C1 segment of cervical spinal cord (tissue), 14 donors: ENCODE measurements around the gene CYSTM1.

Source experiments
- DNase-seq, 14 donors: peaks; one replicate each; lab custom pipeline; 2025; lab: John Stamatoyannopoulos, UW

Gene CYSTM1

DNA sequence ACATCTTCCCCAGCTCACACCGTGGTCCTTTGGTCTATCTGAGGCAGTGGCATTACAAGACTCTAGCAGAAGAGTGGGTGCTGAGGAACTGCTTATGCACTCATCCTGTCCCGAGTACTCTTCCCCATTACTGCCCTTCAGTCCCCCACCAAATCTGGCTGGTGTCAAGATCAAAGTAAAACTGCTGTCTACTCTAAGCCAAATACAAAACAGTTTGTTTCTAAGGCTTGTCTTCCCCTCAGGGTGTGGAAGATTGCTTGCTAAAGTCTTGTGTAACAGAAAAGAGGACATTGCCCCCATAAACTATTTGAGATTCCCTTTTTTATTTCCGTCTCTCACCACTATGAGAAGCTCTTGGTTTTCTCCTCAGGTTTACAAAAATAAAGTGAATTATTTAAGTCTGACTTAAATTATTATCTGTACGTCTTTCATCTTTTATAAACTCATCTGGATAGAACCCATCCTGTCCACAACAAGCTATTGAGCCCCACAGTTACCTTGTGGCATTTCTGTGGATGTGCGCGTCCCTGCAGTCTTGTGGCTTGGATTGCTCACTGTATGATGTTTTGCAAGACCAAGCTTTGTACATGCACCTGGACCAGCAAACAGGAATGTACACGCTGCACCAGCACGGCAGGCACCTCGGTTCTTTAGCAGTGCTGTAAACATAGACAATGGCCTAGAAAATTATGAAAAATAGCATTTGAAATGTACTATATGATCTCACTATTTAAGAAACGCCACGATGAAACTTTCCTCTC, 61.0 kb downstream of the CYSTM1 start:
- DNase-seq = no peak

DNA sequence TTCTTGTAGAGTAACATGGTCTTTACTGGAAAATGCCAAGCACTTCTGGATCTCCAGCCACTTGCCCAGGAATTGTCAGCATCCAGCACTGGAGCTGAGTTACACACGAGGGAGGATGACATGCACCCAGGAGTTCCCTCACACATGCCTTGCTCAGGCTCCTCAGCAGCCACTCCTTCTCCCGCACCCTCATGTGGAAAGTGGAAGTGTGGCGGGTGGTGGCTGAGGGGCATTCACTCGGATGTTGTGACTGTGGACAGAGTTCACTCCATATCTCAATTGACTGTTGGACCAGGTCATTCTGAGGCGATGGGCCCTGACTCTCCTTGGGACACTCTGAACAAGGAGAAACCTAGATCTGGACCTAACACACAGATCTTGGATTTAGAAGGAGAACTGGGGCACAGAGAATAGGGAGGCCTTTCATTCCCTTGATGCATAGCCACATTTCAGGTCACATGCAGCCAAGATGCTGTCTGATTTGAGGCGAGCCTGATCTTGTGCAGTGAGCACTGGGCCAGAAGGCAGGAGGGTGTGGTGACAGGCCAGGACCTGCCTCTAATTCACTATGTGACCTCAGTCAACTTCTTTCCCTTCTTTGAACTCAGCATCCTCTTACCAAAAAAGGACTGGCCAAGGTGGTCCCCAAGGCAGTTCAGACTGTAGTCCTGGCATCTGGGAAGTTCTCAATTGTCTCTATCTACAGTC, 62.1 kb downstream of the CYSTM1 start:
- DNase-seq = no peak

DNA sequence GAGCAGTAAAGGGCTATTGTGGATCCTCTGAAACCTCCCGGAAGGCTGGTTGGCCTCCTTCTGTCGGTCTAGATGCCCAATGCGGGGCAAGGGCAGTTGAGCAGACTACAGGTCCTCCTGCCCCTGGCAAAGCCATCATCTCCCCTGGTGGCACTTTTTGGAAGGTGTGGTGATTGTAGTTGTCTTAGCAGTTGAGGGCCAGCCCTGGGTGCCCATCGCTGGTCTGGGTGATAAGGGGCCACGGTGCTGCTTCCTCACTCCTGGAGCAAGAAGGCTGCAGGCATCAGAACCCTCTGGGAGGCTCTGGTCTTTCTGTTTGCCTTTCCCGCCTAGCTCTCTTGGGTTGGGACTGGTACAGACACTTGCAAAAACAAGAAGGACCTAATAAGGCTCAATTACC, 63.8 kb downstream of the CYSTM1 start:
- DNase-seq = no peak

DNA sequence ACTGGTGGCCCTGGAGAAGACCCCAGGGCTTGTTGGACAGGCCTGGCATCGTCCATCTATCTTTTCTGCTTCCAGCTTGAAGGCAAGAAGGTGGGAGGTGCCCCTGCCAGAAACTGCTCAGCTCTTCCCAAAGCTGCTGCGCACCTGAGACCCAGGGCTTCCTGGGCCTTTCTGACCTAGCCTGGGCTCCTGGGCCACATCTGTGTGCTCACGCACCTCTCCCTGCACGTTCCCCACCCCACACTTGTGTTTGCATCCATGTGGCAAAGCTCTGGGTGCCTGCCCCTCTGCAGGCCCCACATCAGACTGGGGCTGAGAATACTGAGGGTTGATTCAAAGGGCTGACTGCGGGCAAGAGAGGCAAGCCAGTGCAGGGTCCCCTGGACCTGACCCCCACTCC, 64.5 kb downstream of the CYSTM1 start:
- DNase-seq = no peak

DNA sequence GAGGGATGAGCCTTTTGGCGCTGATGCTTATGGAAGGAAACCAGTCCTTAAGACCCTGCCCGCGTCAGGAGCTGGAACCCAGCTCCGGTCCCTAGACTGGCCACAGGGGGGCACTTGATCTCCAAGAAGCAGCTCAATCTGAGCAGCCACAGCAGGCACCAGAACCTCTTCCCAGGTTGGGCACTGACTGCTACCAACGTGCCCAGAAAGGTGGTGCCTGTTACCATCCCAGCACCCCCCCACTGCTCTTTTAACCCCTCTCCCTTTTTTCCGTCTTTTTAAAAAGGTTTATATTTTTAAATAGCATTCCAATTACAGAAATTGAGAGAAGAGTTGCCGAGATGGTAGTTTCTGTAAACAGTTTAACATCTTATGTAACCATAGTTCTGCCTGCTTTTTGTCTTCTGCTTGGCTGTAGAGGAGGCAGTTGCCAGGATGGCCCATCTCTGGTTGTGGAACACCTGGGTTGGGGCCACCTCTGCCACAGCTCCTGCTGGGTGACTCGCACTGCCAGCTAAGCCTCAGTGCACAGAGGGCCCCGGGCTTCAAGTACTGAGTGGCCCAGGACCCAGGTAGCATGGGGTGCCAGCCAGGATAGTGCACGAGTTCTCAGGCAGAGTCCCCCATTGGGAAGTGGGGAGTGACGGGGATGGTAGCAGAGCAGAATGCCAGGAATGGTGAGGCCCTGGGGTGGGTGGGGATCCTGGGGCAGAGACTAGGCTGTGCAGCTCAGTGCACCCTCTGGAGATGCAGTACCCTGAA, 65.1 kb downstream of the CYSTM1 start:
- peak in 9 of 14 donors; percentile 19 to 47 (median 35) for DNase-seq

DNA sequence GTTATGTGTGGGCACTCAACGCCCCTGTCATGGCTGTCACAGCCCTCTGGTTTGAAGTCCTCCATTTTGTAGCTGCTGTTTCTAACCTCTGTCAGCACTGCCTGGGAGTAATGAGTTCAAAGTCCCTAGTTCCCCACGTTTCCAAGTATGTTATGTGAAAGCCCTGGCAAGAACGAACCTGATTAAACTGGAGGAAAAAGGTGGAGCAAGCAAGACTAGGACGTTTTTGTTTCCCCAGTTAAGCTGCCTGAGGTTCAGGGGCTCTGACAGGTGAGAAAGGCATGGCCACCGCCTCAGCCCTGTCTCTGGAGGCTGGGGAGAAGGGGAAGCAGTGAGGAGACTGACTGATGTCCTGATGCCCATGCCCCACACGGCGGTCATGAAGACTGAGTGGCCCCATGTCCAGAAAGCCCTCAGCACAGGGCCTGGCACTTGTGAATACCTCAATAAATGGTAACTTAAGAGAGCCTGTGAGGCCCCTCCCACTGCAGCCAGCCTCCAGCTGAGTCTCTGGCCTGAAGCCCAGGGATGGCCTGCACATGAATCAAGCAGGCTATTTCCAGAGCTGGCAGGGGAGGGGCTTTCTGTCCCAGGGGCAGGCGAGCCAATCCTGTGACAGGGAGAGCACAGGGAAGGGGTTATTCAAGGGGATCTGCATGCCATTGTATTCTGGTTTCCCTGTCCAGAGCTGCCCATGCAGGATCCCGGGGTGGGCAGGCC, 66.2 kb downstream of the CYSTM1 start:
- DNase-seq = peak in 13 of 14 donors; percentile 35 to 94 (median 85)

DNA sequence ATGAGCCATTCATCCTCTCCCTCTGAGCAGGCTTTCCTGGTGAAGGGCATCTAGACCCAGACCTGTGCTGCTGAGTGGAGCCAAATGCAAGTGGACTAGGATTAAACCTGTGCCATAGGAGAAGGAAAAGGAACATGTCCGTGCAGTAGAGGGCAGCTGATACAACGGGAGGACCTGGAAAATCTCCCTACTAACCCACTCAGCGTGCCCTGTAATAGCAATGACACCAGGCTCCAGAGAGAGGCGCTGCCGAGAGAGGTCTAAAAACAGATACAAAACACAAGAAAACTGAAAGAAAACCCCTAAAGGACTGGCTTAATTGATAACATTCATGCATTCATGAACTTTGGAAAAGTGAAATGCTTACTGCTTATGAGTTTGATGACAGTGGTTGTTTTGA, 67.1 kb downstream of the CYSTM1 start:
- DNase-seq = no peak

DNA sequence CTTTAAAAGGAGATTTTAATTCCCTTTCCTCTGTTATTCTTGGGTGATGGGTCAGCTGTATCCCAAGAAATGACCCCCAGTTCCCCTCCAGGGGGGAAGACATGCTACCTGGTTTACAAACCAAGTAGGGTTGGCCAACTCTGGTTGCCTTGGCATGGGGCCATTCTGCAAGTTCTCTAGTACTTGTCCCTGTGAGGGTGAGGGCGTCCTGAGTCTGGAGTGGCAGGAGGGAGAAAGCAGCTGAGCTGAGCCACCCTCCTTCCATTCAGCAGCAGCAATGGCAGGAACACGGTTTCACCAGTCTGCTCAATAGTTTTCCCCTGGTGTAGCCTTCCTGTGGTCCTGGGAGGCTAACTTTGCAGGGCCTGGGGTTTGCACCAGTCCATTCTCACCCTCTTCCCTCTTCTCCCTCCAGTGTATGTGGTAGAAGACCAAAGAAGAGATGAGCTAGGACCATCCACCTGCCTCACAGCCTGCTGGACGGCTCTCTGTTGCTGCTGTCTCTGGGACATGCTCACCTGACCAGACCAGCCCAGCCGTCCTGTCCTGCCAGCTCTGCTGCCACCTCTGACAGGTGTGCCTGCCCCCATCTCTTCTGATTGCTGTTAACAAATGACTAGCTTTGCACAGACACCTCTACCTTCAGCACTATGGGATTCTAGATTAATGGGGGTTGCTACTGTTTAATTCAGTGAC, 68.0 kb downstream of the CYSTM1 start:
- no peak for DNase-seq

DNA sequence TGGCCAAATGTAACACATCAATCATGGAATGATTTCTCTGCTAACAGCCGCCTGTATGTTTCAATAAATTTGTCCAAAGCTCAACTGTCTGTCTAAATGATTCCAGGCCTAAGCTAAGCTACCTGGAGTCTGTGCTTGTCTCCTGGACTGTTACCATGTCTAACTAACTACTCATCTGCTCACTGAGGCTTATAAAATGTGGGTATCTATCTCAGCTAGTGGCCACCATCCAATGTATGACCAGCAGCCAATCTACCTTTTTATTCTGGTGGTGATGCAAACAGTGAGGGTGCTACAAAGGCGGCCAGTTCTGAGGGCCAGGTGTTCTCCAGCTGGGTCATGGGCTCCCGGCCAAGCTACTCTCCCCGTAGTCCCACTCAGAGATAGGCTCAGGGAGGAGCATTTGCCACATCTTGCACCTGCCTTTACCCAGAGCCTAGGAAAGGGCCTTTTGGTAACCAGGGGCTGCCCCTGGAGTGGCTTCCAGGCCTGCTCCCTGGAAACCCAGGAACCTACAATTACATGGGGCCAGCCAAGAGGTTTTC, 68.8 kb downstream of the CYSTM1 start:
- no peak for DNase-seq

DNA sequence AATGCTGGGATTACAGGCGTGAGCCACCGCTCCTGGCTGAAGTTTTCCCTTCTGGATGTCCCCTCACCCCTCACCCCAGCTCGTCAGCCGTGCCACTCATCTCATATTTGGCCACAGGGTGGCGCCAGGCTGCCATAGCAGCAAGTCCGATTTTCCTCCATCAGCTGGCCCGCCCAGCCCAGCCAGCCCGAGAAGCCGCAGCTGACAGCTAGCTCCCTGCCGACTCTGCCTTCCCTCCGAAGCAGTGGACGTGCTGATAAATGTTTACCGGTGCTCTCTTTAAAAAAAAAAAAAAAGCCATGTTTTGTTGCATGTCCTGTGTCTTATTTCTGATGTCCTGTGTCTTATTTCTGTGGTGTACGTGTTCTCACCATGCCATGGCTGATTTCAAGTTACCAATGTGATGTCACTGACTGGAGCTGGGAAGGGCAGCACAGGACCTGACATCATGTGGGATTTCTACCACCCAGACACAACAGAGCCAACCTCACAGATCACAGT, 69.6 kb downstream of the CYSTM1 start:
- peak; percentile 15 to 85 (median 78) for DNase-seq

DNA sequence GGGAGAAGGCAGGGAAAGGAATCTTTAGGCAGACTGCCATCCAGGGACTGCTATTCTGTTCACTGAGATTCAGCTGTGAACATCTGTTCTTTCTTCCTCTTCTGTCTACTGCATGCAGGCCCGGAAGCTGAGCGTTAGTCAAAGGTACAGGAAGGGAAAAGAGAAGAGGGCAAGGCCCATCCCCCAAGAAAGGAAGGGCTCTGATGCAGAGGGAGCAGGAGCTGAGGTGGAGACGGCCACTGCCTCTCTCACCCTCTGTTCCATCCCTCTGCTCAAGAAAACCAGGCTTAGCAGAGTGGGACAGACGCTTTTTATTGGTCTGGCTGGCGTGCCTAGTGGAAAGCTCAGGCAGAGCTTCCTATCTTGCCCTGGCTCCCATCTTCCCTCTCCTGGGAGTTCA, 70.4 kb downstream of the CYSTM1 start:
- no peak for DNase-seq

DNA sequence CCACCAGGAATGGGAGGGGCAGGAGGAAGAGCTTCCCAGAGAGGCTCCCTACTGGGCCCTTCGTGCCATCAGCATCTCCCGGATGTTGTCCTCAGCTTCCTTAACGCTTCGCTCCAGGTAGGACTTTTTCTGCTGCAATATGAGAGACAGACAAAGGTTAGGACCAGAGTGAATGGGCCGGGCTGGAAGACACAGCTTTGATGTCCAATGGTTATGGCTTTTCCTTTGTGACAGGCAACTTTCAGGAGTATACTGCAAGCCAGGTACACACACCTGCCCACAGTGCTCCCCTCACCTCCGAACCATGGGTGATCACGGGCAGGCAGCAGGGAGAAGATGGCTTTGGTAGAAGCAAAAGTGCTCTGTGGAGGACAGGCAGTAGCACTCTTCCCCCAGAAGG, 70.9 kb downstream of the CYSTM1 start:
- peak in 1 of 14 donors; percentile 30 for DNase-seq

DNA sequence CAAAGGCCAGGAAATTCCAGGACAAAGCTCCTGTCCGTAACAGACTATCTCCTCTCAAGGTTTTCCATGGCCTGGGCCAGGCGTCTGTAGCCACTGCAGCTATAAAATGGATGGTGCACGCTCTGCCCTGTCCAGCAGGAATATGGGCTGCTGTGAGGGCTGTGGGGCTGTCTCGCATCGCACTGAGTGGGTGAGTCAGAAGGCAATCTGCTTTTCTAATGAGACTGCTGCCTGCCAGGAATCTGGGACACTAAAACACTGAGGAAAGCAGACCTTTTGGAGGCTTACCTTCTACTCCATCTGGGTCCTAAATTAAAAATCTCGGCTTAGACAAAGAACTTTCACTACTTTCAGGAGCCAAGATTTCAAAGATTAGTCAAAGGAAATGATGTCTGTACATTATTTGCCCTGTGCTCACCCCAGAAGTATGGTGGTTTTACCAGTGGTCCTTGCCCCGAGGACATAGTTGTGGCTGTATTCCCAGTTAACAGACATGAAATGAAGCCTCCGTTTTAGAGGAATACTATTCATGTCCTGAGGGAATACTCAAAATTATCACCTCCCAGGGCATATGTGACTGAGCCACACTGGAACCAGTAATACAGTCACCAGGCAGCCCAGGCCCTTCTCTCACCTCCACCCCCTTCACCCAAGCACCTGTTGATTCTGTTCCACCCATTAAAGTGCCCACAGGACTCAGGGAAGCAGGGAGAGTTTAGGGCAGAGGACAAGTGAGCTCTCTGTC, 71.6 kb downstream of the CYSTM1 start:
- peak in 5 of 14 donors; percentile 11 to 76 (median 32) for DNase-seq

DNA sequence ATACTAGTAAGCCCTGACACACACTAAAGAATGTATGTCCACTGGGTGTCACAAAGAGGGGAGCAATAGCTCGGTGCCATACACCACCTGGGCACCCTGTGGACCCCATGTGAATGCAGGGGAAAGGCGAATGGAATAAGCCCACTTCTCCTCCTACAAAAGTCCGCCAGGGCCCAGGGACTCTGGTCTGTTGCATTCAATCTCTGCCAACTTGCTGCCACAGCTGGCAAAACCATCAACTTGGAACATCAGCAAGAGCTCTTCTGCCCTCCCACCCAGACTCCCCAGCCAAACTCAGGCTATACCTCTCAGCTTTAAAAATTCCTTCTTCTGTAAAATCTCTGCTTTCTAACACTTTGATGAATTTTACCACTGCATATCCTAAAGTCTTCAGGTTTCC, 73.4 kb downstream of the CYSTM1 start:
- no peak for DNase-seq

DNA sequence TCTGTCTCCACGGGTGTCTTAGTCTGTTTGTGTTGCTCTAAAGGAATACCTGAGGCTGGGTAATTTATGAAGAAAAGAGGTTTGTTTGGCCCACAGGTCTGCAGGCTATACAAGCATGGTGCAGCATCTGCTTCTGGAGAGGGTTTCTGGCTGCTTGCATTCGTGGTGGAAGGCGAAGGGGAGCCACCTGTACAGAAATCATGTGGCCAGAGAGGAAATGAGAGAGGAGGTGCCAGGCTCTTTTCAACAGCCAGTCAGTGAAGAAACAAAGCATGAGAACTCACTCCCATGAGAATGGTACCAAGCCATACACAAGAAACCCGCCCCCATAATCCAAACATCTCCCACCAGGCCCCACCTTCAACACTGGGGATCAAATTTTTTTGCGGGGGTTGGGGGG, 74.5 kb downstream of the CYSTM1 start:
- no peak for DNase-seq

DNA sequence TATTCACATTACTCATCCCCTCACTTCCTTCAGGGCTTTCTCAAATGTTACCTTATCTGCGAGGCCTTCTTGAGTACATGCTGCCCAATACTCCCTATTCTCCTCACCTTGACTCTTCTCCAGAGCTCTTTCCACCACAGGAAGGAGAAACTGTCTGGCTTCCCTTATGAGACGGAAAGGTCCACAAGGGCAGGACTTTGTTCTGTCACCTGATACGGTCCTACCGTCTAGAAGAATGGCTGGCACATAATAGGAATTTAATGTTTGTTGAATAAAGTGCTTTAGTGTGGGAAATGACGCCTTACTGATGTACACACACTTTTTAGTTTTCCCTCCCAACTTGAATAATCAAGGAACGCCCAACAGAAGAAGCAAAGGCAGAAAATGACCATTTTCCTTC, 75.4 kb downstream of the CYSTM1 start:
- no peak for DNase-seq

DNA sequence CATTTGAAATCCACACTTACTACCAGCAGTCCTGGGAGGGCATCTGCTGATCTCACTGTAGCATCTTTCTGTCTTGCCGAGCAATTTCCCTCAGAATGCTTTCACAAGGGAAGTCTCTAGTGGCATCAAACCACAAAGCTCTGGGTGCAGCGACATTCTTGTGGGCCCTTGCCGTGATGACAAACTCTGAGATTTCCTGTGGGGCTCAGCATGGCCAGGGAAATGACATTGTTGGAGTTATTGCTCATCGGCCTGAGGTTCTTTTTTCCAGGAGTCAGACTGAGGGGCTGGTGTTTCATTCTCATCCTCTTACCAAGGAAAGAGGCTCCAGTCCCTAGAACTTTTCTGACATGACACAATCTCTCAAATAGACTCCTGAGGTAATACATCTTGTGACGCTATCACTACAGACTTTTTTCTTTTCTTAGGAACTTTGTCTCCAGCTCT, 76.6 kb downstream of the CYSTM1 start:
- peak in 2 of 14 donors; percentile 17 to 45 for DNase-seq

DNA sequence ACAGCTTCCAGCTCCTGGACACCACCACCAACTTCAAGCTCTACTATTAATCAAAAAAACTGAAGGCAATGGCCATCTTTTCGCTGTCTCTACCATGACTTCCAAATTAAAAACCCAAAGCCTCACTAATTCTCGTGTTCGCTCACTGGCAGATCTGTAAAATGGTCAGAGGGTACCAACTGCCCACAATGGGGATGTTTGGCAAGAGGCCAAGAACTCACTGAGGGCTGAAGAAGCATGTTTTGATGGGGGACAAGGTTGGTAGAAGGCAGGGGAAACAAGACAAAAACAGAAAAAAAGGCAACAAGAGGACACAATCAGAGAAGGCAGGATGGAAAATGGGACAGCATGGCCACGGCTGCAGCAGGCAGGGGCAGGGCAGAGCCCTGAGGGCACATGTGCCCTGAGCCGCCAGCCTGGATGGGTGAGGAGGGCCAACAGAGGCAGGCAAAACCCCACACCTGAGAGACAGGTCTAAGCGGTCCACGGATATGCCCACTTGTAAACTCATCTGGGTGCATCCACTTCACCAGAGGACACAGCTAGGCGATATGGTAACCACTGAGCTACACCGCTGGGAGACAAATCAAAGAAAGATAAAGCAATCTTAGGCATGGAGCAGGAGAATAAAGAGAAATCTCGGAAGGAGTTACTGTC, 77.6 kb downstream of the CYSTM1 start:
- no peak for DNase-seq

DNA sequence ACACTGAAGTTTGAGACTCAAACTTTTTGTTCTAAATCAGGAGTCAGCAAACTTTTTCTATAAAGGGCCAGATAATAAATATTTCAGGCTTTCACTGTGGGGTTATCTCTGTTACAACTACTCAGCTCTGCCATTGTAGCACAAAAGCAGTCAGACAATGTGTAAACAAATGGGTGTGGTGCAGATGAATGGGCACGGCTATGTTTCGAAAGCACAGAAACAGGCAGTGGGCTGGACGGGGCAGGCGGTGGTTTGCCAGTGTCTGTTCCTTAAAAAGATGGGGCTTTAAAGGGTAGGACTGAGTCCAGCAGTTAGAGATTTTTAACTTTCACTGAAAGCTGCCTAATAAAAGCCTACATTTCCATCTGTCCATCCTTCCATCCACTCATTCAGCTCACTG, 79.0 kb downstream of the CYSTM1 start:
- no peak for DNase-seq
